ENCODE measurements around the gene MSANTD7.

- TF ChIP-seq CTCF (IDR thresholded peaks at IDR 0.05), result no peak
- no peak for TF ChIP-seq EP300 (IDR thresholded peaks at IDR 0.05; ENCODE audit: low read depth)
- TF ChIP-seq POLR2AphosphoS5 (IDR thresholded peaks at IDR 0.05), result no peak
Measured at GRCh38 chr10:14836208-14836607, 1.9 kb upstream of the MSANTD7 start.
